Ascending aorta (tissue), 2 donors: ENCODE data around the gene MYOM1. TPM values are rescaled to one million over a fixed set of nuclear protein-coding genes. Genes with fewer than 3 reads are reported as not detected.
"Not testable (repeated sequence)": the region's sequence is repeated elsewhere in the genome, so short reads cannot be mapped to it uniquely, and the experiment has no call there.

Experiments used
- DNase-seq, 2 donors: peaks; one replicate each; pipeline ENCODE4 v3.0.0-alpha.2; 2019; ENCODE audit warnings: low spot score in 2 of 2
- H3K27ac ChIP-seq, 2 donors: fragments of 200-600 bp; sonication (generic); one replicate each; pipeline ENCODE4 v1.5.1; 2016 to 2017; ENCODE audit warnings: mild to moderate bottlenecking in 1 of 2
- H3K27me3 ChIP-seq: fragments of 200-600 bp; sonication (generic); one replicate; pipeline ENCODE4 v1.5.1; 2017
- H3K36me3 ChIP-seq, 2 donors: fragments of 200-600 bp; sonication (generic); one replicate each; pipeline ENCODE4 v1.5.1; 2016
- H3K4me1 ChIP-seq, 2 donors: fragments of 200-600 bp; sonication (generic); one replicate each; pipeline ENCODE4 v1.5.1; 2016 to 2017; ENCODE audit warnings: mild to moderate bottlenecking in 1 of 2
- H3K4me3 ChIP-seq, 2 donors: fragments of 200-600 bp; sonication (generic); one replicate each; pipeline ENCODE4 v1.5.1; 2016 to 2017; ENCODE audit warnings: mild to moderate bottlenecking in 1 of 2
- H3K9me3 ChIP-seq, 2 donors: fragments of 200-600 bp; sonication (generic); one replicate each; pipeline ENCODE4 v1.5.1; 2016
- CTCF ChIP-seq, 3 experiments: fragments of 200-600 bp in 2 of 3; fragments of 450-650 bp in 1 of 3; sonication (generic) in 2 of 3; IDR thresholded peaks; one replicate each; pipeline ENCODE4 v1.5.1; 2016 to 2019; ENCODE audit warnings: antibody characterized with exemption in 3 of 3, mild to moderate bottlenecking in 1 of 3, moderate library complexity in 1 of 3
- intact Hi-C: fragments of 100-400 bp; cut with DNase I; formaldehyde crosslinking; loops from one replicate; pipeline ENCODE4 v1.15.1; 2023
- total RNA-seq: library from RNA; depleted of rRNA; stranded (reverse); fragments of >200 nt; gene quantifications from one replicate; pipeline ENCODE4 v1.1.0, GENCODE V29; 2016

MYOM1 gene
- total RNA-seq, 1 donor from 2014 or later = 7.8 TPM

DNA sequence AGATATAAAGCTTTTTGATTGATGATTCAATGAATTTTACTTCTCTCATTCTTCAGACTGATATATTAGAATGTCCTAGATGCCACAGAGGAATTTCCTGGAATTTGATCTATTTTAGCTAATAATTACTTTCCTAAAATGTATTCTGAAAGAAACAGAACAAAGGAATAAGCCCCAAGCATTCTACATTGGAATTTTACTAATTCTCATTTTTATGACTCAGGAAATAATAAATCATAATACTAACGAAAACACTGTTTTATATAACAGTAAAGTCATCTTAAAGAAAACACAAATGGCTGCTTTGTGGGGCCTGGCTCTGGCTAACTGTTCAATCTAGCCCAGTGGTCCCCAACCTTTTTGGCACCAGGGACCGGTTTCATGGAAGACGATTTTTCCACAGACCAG lies 138.2 kb downstream of the MYOM1 start:
- H3K27me3 ChIP-seq = no peaks in the 10 kb centered on the region
- peaks cover 18 to 34% of the 10 kb centered on the region in 2 donors for H3K36me3 ChIP-seq

GRCh38 chr18:3079653-3080052 lies 140.1 kb downstream of the MYOM1 start:
- H3K27me3 ChIP-seq = no peaks in the 10 kb centered on the region
- no peak for TF ChIP-seq CTCF (IDR thresholded peaks at IDR 0.05)
- no peak for DNase-seq
- H3K27ac ChIP-seq = no peak overlapping the region
- intact Hi-C loops = no loop called here
- H3K4me3 ChIP-seq = no peak overlapping the region
- peaks cover 24 to 32% of the 10 kb centered on the region in 2 donors for H3K36me3 ChIP-seq
- no peaks in the 10 kb centered on the region for H3K4me1 ChIP-seq
- H3K9me3 ChIP-seq = no peaks in the 10 kb centered on the region

More for the DNA sequence above, 138.2 kb downstream of the MYOM1 start:
- Histone ChIP-seq H3K9me3 (no peaks in the 10 kb centered on the region), H3K27ac (no peak overlapping the region), H3K4me1 (no peaks in the 10 kb centered on the region), H3K4me3 (no peak overlapping the region)
- TF ChIP-seq CTCF (IDR thresholded peaks at IDR 0.05) = no peak
- intact Hi-C loops = no loop called here
- DNase-seq = no peak

GRCh38 chr18:3075491-3075890 lies 144.3 kb downstream of the MYOM1 start:
- no peak overlapping the region for H3K27ac ChIP-seq
- H3K9me3 ChIP-seq = no peaks in the 10 kb centered on the region
- H3K27me3 ChIP-seq = no peaks in the 10 kb centered on the region
- H3K4me1 ChIP-seq = no peaks in the 10 kb centered on the region
- TF ChIP-seq CTCF (IDR thresholded peaks at IDR 0.05) = no peak
- no peak for DNase-seq
- peaks cover 24 to 30% of the 10 kb centered on the region in 2 donors for H3K36me3 ChIP-seq
- intact Hi-C loops = no loop called here
- H3K4me3 ChIP-seq = no peak overlapping the region

- intact Hi-C loops = no loop called here
- no peaks in the 10 kb centered on the region for H3K9me3 ChIP-seq
- no peak for DNase-seq
- no peak overlapping the region for H3K27ac ChIP-seq
- H3K4me3 ChIP-seq = no peak overlapping the region
- H3K4me1 ChIP-seq = no peaks in the 10 kb centered on the region
- peaks cover 23 to 24% of the 10 kb centered on the region in 2 donors for H3K36me3 ChIP-seq
- TF ChIP-seq CTCF (IDR thresholded peaks at IDR 0.05) = no peak
- no peaks in the 10 kb centered on the region for H3K27me3 ChIP-seq
Observed at GRCh38 chr18:3074087-3074486, 145.7 kb downstream of the MYOM1 start.

GRCh38 chr18:3073353-3073752 lies 146.4 kb downstream of the MYOM1 start:
- H3K27me3 ChIP-seq, H3K4me3 ChIP-seq, intact Hi-C loops, H3K9me3 ChIP-seq, H3K27ac ChIP-seq, DNase-seq, H3K4me1 ChIP-seq: not testable (repeated sequence)
- peaks cover 21 to 24% of the 10 kb centered on the region in 2 donors for H3K36me3 ChIP-seq

DNA sequence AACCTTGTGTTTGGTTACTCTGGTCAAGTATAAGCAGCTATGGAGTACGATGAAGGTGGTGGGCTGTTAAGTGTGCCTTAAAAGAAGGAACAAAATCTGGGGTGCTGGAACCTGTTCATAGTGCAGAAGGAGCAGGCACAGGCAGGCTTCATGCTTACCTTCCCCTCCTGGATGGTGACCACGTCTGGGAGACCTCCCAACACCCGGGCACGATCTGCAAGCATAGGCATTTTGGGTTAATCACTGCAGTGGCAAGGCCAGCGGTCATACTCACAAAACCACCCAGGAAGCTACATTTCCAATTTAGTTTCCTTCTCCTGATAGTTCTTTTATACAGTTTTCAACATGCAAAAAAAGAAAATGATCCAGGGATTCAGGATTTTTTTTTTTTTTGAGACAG lies 148.1 kb downstream of the MYOM1 start:
- Histone ChIP-seq H3K36me3 (peaks cover 11 to 22% of the 10 kb centered on the region in 2 donors), H3K4me3 (no peak overlapping the region), H3K27me3 (no peaks in the 10 kb centered on the region), H3K9me3 (no peaks in the 10 kb centered on the region), H3K4me1 (no peaks in the 10 kb centered on the region), H3K27ac (no peak overlapping the region)
- TF ChIP-seq CTCF (IDR thresholded peaks at IDR 0.05) = no peak
- intact Hi-C loops = no loop called here
- no peak for DNase-seq
